NB4 (cell line): Measurements from ENCODE around the gene DCUN1D2.

Source experiments
- CTCF ChIP-seq: IDR thresholded peaks from one replicate; pipeline ENCODE4 v1.5.1; 2012; ENCODE audit warnings: low read depth, low read length
- MAX ChIP-seq: IDR thresholded peaks from 2 replicates; pipeline ENCODE4 v1.6.1; 2011; ENCODE audit warnings: low read depth, low read length
- POLR2A ChIP-seq: IDR thresholded peaks from 2 replicates; pipeline ENCODE4 v1.6.1; 2011; ENCODE audit warnings: mild to moderate bottlenecking; ENCODE audit not compliant: insufficient read length; ENCODE audit errors: extremely low read depth

GRCh38 chr13:113489549-113490495, 689 bp downstream of the DCUN1D2 start:
- TF ChIP-seq CTCF, result no peak
- no peak for TF ChIP-seq POLR2A
- TF ChIP-seq MAX, result 0 out of 2 replicates have a peak, but pooled peaks have one; percentile 9
